HG03575 (cell line): ENCODE data around the gene ATP5ME.
"Not testable (repeated sequence)": the region's sequence is repeated elsewhere in the genome, so short reads cannot be mapped to it uniquely, and the experiment has no call there.

Experiments
- ATAC-seq: cut with Tn5 transposase; IDR thresholded peaks from one replicate; pipeline ENCODE4 v1.9.1; 2021; ENCODE audit not compliant: unreplicated experiment, insufficient number of reproducible peaks, low FRiP score; ENCODE audit errors: extremely low read depth

The ATP5ME gene

DNA sequence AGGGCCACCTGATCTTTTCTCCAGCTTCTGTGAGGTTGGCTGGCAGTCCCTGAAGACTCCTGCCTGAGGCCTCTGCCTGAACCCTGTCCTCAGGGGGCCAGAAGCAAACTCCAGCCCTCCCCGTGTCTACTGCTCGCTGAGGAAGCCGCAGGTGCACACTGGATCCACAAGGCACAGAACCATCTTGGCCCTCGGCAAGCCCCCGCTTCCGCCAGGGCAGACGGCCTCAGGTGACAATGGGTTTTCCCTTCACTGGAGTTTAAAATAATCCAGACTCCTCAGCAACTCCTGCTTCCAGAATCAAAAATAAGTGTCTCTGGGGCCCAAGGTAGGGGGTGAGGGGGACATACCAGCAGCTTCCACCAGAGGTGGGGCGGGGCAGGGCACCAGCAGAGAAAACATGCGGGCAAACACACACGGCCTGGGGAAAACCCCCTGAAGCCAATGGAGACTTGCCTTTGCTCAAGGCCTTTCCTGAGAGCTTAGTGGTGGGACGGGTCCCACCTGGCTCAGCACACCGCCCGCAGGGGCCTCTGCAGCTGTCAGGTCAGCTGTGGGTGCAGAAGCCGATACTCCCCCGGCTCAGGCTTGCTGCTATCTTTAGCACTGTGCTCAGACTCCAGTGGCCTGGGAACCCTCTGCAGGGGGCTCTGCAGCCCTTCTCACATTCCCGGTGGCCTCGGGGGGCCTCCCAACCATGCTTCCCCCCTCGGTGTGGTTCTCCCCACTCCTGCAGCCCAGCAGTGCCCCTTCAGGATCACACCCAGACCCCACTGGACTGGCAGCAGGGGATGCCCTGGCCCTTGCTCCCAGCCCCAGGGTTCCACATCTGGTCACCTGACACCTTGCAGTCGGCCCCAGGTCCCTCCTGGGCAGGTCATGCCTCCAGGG lies 2.1 kb upstream of the ATP5ME start:
- ATAC-seq = no peak

DNA sequence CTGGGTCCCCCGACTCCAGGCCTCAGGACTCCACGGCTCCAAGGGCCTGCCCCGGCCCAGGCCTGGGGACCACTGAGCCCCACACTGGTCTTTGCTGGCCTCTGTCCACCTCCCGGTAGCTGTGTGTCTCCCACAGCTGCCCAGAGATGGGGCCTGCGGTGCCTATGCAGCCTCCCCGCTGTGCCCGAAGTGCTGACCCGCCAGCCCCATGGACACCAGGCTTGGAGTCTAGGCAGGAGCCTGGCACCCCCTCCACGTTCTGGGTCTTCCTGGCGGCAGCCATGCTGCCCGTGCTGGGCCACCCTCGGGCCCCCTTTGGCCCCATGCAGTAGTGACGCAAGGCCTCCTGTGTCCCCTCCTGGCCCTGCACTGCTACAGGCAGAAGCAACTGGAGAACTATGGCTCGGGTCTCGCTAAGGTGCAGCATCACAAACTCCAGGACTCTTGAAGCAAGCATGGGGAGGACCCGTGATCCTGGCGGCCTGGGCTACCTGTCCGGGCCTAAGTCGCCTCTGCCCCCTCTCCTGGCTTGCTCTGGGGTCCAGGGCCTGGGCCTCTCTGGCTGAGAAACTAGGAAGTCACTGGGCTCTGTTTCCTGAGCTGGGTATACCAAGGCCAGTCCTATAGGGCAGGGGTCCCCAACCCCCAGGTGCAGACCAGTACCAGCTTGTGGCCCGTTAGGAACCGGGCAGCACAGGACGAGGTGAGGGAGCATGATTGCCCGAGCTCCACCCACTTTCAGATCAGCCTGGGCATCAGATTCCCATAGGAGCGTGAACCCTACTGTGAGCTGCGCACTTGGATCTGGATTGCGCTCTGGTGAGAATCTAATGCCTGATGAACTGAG lies 1.2 kb upstream of the ATP5ME start:
- ATAC-seq = no peak

DNA sequence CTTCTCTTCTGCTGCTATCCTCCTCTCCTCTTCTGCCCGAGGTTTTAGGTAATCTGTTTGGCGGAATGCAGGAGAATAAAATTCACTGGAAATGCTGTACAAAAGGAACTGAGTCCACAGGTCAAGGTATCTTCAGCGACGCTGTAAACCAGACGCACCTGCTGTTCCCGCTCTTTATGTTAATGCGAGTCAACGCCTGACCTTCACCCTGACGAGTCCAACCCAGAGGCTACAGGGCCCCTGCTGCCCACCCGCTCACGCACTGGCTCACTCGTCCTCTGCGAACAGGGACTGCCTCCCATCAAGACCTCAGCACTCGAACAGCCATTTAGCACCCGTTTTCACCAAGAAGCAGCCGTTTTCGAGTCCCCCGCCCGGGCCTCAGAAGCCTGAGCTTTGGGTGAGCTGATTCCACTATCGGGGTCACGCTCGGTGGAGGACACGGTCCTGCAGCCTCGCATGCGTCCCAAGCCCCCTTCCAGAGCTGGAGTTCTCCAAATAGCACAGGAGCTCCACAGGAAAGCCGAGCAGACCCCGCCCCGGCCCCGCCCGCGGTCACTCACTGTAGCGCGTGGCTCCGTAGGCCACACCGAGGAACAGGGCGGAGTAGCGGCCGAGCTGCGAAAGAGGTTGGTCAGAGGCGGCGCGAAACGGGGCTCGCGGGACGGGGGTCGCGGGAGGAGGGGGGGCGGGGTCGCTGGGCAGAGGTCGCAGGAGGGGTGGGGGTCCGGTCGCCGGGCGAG lies 556 bp downstream of the ATP5ME start:
- ATAC-seq = no peak

DNA sequence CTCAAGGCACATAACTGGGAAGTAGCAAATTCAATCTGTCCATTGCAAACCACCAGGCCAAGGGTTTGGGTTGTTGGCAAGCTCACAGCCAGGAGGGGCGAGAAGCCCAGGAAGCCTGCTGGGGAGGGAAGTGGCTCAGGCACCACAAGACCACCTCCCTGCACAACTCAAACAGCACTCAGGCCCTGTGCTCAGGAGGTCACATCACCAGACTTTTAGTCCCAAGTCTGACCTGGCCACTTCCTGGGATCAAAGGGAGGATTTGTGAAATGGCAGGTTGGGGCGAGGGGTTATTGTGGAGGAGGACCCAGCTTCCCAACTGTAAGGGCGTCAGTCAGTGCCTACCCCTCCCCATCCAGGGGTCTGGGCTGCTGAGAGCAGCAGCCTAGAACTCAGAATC lies 2.3 kb downstream of the ATP5ME start:
- ATAC-seq = no peak

DNA sequence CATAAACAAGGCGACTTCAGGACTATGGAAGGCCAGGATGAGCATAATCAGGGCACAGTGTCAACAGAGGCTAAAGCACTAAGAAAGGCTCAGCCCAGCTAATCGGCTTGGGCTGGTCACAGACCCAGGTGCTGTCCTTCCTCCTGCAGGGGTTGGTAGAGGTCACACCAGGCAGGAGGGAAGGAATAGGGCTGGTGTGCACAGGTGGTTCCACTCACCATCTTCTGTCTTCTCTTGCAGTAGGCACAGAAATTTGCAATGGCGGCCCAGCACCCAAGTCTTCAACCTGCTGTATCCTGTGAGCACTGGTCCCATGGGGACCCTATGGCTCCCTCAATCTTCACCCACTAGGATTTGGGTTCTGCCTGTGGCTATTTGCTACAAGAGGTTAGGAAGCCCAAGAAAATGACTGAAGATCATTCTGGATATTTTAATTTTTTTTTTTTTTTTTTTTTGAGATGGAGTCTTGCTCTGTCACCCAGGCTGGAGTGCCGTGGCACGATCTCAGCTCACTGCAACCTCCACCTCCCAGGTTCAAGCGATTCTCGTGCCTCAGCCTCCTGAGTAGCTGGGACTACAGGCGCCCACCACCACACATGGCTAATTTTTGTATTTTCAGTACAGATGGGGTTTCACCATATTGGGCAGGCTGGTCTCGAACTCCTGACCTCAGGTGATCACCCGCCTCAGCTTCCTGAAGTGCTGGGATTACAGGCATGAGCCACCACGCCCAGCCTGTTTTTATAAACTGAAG lies 4.1 kb downstream of the ATP5ME start:
- not testable (repeated sequence) for ATAC-seq

DNA sequence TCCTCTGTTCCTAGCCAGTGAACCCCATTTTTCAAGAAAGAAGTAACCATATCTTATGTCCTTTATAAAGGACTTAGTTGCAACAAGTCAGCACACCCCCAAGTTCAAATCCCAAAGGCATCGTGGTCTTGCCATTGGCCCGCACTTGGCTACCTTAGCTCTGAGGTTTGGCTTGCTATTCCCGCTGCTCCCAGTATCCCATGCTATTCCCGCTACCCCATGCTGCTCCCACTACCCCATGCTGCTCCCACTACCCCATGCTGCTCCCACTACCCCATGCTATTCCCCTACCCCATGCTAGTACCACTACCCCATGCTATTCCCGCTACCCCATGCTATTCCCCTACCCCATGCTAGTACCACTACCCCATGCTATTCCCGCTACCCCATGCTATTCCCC lies 5.9 kb downstream of the ATP5ME start:
- ATAC-seq = not testable (repeated sequence)

DNA sequence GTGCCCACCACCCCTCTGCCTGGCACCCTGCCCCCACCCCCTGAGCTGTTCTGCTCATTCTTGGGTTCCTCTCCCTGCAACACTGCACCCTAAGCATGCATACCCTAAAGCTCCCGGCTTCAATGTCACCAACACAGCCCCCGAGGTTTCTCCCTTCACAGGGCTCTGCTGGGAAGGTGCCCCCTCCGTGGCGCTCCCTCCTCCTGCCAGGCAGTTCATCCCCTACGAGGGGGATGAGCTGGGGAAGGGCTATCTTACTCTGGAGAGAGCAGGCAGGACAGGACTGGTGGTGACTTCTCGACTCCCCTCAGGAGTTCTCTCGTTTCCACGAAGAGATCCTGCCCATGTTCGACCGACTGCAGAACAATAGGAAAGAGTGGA lies 6.5 kb downstream of the ATP5ME start:
- ATAC-seq = no peak

DNA sequence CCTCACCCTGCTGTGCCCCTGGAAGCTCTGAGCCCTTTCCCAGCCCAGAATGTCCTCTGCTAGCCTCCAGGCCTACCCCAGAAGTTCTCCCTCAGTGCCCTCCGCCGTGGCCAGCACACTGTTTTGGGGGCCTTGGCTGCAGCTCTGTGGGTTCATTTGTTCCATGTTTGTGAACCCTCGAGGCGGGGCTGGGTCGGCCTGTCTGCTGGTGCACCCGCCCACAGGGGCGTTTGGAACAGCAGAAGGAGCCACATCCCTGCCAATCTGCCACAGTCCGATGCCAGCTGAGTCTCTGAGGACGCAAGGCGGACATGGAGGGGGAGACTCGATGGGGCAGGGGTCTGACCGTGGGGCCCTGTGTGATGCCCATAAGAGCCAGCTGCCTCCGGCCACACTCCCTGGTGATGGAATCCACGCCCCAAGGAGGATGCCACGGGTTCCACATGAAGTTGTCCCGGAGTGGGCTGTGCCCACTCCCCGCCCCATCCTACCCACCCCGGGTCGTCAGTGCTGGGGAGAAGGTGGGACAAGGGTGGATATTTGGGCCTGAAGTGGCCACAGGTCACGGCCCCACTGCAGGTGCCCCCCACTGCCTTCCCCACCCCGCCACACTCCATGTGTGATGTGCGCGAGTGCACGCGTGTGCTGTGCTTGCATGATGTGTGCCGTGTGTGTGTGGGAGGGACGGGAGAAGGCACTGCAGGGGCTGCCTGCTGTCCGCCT lies 7.1 kb downstream of the ATP5ME start:
- ATAC-seq = no peak

DNA sequence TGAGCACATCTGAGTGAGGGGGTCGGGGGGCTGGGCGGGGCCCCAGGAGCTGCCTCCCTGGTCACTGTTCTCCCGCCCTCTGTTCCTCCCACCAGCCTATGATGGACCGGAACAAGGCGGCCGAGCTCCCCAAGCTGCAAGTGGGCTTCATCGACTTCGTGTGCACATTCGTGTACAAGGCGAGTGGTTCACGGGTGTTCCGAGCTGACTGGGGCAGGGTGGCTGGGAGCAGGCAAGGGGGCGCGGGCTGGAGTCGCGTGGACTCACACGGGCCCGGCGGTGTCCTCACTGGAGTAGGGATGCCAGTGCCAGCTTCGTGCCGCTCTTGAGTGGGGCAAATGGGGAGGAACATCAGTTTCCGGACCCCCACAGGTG lies 7.7 kb downstream of the ATP5ME start:
- no peak for ATAC-seq

DNA sequence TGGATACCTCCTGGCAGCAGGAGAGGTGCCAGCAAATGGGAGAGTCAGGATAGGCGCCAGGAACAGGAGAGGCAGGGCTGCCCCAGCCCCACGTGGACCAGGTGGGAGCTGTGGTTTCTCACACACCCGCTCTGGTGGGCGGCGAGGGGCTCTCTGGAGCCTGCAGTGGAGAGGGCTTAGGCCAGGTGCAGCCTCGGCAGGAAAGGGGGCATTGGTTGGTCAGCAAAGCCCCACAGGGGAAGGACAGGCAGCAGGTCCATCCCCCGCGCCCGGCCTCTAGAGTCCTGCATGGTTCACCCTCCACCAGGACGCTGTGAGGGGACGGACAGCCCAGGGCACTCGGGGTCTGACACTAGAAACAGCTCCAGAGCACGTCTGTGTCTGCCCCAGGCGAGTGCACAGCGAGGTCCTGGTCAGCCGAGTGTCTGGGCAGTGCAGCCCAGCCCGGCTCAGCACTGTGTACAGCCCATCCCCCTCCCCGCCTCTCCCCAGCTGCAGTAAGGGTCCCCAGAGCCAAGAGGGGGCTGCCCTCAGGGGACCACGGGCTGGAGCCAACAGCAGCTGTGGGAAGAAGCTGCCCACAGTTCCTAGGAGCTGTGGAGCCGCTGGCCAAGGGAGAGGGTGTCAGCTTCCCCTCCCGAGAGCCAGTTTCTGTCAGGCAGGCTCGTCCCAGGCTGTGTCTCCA lies 8.2 kb downstream of the ATP5ME start:
- ATAC-seq = no peak

DNA sequence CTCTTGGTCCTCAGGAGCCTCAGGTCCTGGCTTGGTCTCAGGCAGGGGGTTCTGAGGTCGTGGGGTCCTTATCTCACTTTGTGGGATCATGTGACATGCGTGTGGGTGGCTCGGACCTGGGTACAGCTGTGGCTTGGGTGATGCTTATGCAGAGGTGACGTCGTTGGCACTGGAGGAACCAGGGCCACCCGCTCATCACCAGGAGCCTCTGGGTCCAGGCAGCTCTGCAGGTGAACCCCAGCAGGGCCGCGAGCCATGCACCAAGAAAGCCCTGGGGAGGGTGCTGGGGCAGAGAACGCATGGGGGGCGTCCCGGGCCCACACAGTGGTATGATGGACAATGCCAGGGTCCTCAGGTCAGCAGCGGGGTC lies 8.7 kb downstream of the ATP5ME start:
- no peak for ATAC-seq

DNA sequence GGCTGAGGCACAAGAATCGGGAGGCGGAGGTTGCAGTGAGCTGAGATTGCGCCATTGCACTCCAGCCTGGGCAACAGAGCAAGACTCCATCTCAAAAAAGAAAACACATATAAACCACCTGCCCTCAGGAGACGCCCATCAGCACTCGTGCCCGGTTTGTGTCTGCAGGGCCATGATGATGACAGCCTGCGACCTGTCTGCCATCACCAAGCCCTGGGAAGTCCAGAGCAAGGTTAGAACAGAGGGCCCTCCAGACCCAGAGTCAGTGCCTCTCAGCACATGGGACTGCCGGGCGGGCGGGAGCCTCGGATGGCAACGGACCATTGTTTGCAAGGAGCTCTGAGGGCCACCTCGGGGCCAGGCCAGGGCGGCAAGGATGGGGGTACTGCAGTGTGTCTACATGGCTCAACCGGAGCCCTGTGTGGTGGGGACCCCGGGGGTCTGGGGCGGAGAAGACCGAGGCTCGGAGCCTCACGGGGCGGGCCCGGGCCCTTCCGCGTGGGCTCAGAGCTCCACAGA lies 9.3 kb downstream of the ATP5ME start:
- ATAC-seq = no peak

DNA sequence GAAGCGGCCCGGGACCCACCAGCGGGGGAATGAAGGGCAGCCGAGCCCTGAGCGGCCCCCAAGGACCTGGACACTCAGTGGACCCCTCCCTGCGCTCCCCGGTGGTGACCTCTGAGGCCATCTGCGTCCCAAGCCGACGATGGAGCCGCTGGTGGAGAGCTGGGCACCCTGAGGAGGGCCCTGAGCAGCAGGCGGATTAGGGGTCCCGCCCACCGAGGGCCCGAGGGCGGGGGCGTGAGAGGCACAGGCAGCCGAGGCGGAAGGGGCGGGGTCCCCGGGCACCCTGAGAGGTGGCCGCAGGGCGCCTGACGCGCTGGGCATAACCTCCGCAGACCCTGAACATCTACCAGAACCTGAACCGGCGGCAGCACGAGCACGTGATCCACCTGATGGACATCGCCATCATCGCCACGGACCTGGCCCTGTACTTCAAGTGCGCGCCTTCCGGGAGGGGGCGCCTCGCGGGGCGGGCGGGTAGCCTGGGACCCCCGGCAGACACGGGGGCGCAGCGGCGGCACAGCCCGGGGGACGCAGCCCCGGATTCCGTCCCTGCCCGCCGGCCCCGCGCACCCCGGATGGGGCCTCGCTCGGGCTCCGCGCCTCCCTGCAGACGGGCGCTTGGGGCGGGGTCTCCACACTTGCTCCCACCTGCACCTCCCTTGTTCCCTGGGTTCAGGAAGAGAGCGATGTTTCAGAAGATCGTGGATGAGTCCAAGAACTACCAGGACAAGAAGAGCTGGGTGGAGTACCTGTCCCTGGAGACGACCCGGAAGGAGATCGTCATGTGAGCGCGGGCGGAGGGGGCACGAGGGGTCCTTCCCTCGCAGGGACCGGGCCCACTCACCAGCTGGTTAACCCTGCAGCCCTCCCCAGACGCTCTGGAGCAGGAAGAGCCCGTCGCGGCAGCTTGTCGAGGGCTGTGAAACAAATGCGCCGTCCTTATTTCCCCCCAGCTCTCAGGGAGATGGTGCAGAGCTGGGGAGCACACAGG lies 10.3 kb downstream of the ATP5ME start:
- no peak for ATAC-seq

DNA sequence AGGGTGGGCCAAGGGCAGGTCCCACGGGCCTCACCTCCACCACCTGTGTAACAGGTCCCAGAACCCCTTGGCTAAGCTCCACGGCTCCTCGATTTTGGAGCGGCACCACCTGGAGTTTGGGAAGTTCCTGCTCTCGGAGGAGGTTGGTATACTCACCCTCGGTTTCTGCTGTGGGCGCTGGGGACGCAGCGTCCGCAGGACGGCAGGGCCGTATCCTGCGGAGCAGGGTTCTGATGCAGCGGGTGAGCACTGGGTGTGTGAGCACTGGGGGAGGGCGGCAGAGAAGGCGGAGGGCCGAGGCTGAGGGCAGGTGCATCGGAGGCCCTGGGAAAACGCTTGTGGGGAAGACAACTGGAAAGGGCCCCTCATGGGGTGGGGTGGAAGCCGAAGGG lies 11.0 kb downstream of the ATP5ME start:
- no peak for ATAC-seq

DNA sequence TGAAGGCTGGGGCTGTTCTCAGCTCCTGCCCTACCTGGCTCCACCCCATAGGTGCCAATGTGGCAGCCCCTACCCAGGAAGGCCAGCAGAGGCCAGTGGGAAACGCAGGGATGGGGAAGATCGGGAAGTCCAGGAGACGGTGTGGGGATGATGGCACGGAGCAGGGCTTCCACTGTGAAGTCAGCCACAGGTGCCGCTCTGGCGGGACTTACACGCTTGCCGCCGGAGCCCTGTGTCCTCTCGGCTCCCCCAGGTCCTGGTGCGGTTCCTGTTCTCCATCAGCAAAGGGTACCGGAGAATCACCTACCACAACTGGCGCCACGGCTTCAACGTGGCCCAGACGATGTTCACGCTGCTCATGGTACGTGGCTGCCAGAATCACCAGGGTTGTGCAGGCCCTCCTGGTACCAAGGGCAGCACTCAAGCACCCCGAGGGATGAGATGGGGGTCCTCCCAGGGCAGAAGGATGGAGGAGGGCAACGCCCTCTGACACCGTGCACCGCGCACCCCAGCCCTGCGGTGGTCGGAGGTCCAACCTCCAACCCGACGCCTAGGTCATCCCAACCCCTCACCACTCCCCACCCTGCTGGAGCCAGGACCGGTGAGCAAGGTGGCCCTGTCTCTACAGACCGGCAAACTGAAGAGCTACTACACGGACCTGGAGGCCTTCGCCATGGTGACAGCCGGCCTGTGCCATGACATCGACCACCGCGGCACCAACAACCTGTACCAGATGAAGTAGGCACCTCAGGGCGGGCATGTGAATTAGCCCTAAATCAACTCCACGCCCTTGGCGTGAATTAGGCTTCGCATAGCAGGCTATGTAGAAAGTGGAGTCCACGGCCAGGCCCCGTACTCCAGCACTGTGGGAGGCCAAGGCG lies 12.0 kb downstream of the ATP5ME start:
- ATAC-seq = no peak

DNA sequence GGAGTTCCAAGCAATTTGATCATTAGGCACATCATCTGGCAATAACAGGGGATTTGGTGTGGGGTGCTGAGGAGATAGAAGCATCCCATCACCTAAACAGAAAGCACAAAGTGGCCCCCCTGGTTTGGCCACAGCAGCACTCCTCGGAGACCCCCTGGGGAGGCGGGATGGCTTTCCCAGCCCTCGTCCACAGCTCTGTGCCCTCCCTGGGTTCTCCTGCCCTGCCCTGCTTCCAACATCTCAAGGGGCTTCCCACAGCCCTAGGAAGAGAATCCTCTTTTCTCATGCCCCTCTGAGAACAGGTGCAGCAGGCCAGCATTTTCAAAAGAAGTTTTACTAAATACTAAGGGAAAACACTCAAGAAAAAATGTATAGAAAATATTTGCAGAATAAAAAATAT lies 12.8 kb downstream of the ATP5ME start:
- ATAC-seq = no peak
